HepG2 (cell line): ENCODE results near the gene CNDP1. TPM values are rescaled to one million over a fixed set of nuclear protein-coding genes. Genes with fewer than 3 reads are reported as not detected.

Source experiments
- ATAC-seq: fragments of 200-7000 bp; cut with Tn5 transposase; 3 replicates; pipeline ENCODE4 v1.9.1; 2020; ENCODE audit warnings: mild to moderate bottlenecking, moderate library complexity
- BruUV-seq: library from RNA; stranded (reverse); fragments of 400-500 nt; replicated peaks from 2 replicates; lab custom pipeline; 2021; lab: Mats Ljungman, UMichigan
- CTCF ChIA-PET: fragments of 300-600 bp; formaldehyde crosslinking; extraction: SDS; loops from one replicate; lab custom pipeline; 2021; ENCODE audit warnings: low total read pairs, inconsistent platforms, low intra/inter-chr PET ratio; lab: Yijun Ruan, JAX
- POLR2A ChIA-PET: fragments of 350-600 bp; sonication (Branson Sonifier 250); formaldehyde crosslinking; loops from one replicate; lab custom pipeline; 2020; ENCODE audit warnings: antibody characterized with exemption, inconsistent platforms; lab: Yijun Ruan, JAX
- DNase-seq: peaks from one replicate; pipeline ENCODE4 v3.0.0-alpha.2; 2015; ENCODE audit warnings: low spot score
- FAIRE-seq: peaks from 3 replicates; lab custom pipeline; 2011; peaks lifted over from hg19 to GRCh38; lab: Jason Lieb, UNC
- H2AFZ ChIP-seq: one replicate; pipeline ENCODE4 v1.6.1; 2011; ENCODE audit warnings: low read length, inconsistent platforms
- H3K27ac ChIP-seq: fragments of 300-600 bp; 3 replicates; pipeline ENCODE4 v1.8.0; 2011; ENCODE audit warnings: mixed run types, mild to moderate bottlenecking, mixed read lengths, low read length, inconsistent platforms; ENCODE audit not compliant: insufficient read depth; ENCODE audit errors: extremely low read length
- H3K27me3 ChIP-seq, 2 experiments: fragments of 200-600 bp in 1 of 2; 2 replicates in 1 of 2; 3 replicates in 1 of 2; pipeline versions ENCODE4 v1.6.0 to v1.8.0; 2011; ENCODE audit warnings: low read length in 2 of 2, mild to moderate bottlenecking in 2 of 2, moderate library complexity in 2 of 2, inconsistent platforms in 1 of 2; ENCODE audit not compliant: insufficient read depth in 2 of 2, control insufficient read depth in 1 of 2
- H3K36me3 ChIP-seq, 2 experiments: fragments of 200-600 bp in 1 of 2; replicated peaks in 1 of 2; 2 replicates in 1 of 2; 3 replicates in 1 of 2; pipeline versions ENCODE4 v1.5.1 to v1.8.0; 2011; ENCODE audit warnings: low read length in 2 of 2, inconsistent platforms in 1 of 2; ENCODE audit not compliant: insufficient read depth in 2 of 2, control insufficient read depth in 1 of 2
- H3K4me1 ChIP-seq: 2 replicates; pipeline ENCODE4 v1.5.1; 2012; ENCODE audit warnings: low read length, inconsistent platforms; ENCODE audit not compliant: insufficient read depth
- H3K4me2 ChIP-seq: 2 replicates; pipeline ENCODE4 v1.6.0; 2011; ENCODE audit warnings: low read depth, low read length, inconsistent platforms
- H3K4me3 ChIP-seq, 3 experiments: fragments of 200-600 bp in 1 of 3; sonication (generic), shearing (Covaris generic) in 1 of 3; replicated peaks in 1 of 3; 2 replicates each; pipeline ENCODE4 v1.5.1; 2011 to 2016; ENCODE audit warnings: low read length in 3 of 3, inconsistent platforms in 2 of 3, low read depth in 2 of 3, mild to moderate bottlenecking in 2 of 3, control low read depth in 1 of 3, mixed read lengths in 1 of 3; ENCODE audit not compliant: insufficient read depth in 1 of 3
- H3K79me2 ChIP-seq: one replicate; pipeline ENCODE4 v1.6.1; 2011; ENCODE audit warnings: low read length, inconsistent platforms; ENCODE audit not compliant: insufficient read depth
- H3K9ac ChIP-seq: 2 replicates; pipeline ENCODE4 v1.6.0; 2011; ENCODE audit warnings: mild to moderate bottlenecking, low read depth, low read length, inconsistent platforms; ENCODE audit not compliant: insufficient read depth
- H3K9me3 ChIP-seq: 2 replicates; pipeline ENCODE4 v1.5.1; 2012; ENCODE audit warnings: mild to moderate bottlenecking, low read length
- H4K20me1 ChIP-seq: 2 replicates; pipeline ENCODE4 v1.6.0; 2011; ENCODE audit warnings: inconsistent platforms, mild to moderate bottlenecking, low read length, moderate library complexity; ENCODE audit not compliant: insufficient read depth
- CC2D1A ChIP-seq: sonication (generic); formaldehyde crosslinking; IDR thresholded peaks from 2 replicates; pipeline ENCODE4 v1.8.1; 2023; ENCODE audit warnings: mild to moderate bottlenecking, missing genetic modification reagents
- TAF1 ChIP-seq: sonication (generic); formaldehyde crosslinking; IDR thresholded peaks from 2 replicates; pipeline ENCODE4 v1.4.0; 2020; ENCODE audit warnings: missing genetic modification reagents
- WIZ ChIP-seq: sonication (generic); formaldehyde crosslinking; IDR thresholded peaks from 2 replicates; pipeline ENCODE4 v1.5.1; 2020; ENCODE audit warnings: mild to moderate bottlenecking, missing genetic modification reagents
- ZBTB33 ChIP-seq: sonication (generic); formaldehyde crosslinking; IDR thresholded peaks from 2 replicates; pipeline ENCODE4 v1.4.0; 2020; ENCODE audit warnings: missing genetic modification reagents
- ZNF570 ChIP-seq: sonication (generic); formaldehyde crosslinking; IDR thresholded peaks from 2 replicates; pipeline ENCODE4 v1.4.0; 2020; ENCODE audit warnings: mild to moderate bottlenecking, missing genetic modification reagents, borderline replicate concordance
- ZNF614 ChIP-seq: IDR thresholded peaks from 2 replicates; pipeline ENCODE4 v1.6.1; 2018; ENCODE audit warnings: missing biosample characterization, missing genetic modification reagents, inconsistent platforms, borderline replicate concordance
- WGBS: methylation state at CpG from one replicate; pipeline ENCODE4 v1.1.6; 2017; ENCODE audit warnings: low lambda C conversion rate; 5-methylcytosine and 5-hydroxymethylcytosine counted together
- in situ Hi-C: cut with HindIII; loops from 2 replicates; pipeline ENCODE4 v1.10.0; 2017; ENCODE audit warnings: low pct_unique_long_range_greater_than_20kb; ENCODE audit not compliant: extremely low pct_ligation_motif_present
- intact Hi-C: fragments of 100-400 bp; cut with micrococcal nuclease; formaldehyde crosslinking; loops from one replicate; pipeline ENCODE4 v1.10.0; 2022; ENCODE audit not compliant: unreplicated experiment
- polyA plus RNA-seq, 8 experiments: library from polyadenylated mRNA; depleted of rRNA in 3 of 8; stranded (reverse) in 7 of 8; unstranded in 1 of 8; fragments of >200 nt; fragmentation: Illumina TruSeq in 4 of 8; extraction: Trizol in 4 of 8; gene quantifications; 2 replicates each; pipeline versions ENCODE4 v1.2.1 to v1.2.3, GENCODE V29; 2011 to 2016; ENCODE audit warnings: low read depth in 4 of 8, missing spikeins in 1 of 8, mixed read lengths in 1 of 8; ENCODE audit not compliant: insufficient read depth in 1 of 8
- total RNA-seq, 5 experiments: library from RNA; depleted of rRNA; stranded (reverse); fragments of >200 nt; fragmentation: Illumina TruSeq; extraction: Trizol; gene quantifications; 2 replicates each; pipeline ENCODE4 v1.2.3, GENCODE V29; 2016; ENCODE audit warnings: low read depth in 1 of 5
- TF ChIP-seq, protein P1 (sequence below): sonication (generic); formaldehyde crosslinking; IDR thresholded peaks from 2 replicates; pipeline ENCODE4 v1.5.1; 2020; ENCODE audit warnings: missing genetic modification reagents, mild to moderate bottlenecking, borderline replicate concordance

Gene CNDP1
- total and polyA plus RNA-seq, 2 of the 13 experiments (the other 11 are each of a cell fraction or from before 2014, with no cell fraction given) = 0.01 TPM; not detected in 1

GRCh38 chr18:74517236-74517630 is 17.1 kb upstream of the CNDP1 start:
- FAIRE-seq (no peak), DNase-seq (no peak), ATAC-seq (no peak)
- no peaks in the 10 kb centered on the region for H3K4me1 ChIP-seq
- BruUV-seq = no TSS peak
- H3K79me2 ChIP-seq = no peaks in the 10 kb centered on the region
- H4K20me1 ChIP-seq = no peaks in the 10 kb centered on the region
- WGBS = 93% methylated on average over 15 of the region's 15 CpGs
- no peak overlapping the region for H3K4me3 ChIP-seq
- no peak overlapping the region for H3K9ac ChIP-seq
- no peak overlapping the region for H3K4me2 ChIP-seq
- ChIA-PET CTCF (no interaction called here), POLR2A (no interaction called here)
- in situ Hi-C loops = no loop called here
- no peaks in the 10 kb centered on the region for H3K9me3 ChIP-seq
- peaks cover 26 to 83% of the 10 kb centered on the region in 2 experiments for H3K36me3 ChIP-seq
- no peak overlapping the region for H3K27ac ChIP-seq
- H3K27me3 ChIP-seq = no peaks in the 10 kb centered on the region
- TF ChIP-seq WIZ (no peak), ZNF614 (CRISPR knock-in tag) (no peak), TAF1 (CRISPR knock-in tag) (no peak), CC2D1A (CRISPR knock-in tag) (no peak), ZBTB33 (0 out of 2 replicates have a peak, but pooled peaks have one; percentile 20), ZNF570 (CRISPR knock-in tag) (no peak)
- TF ChIP-seq, protein P1, sequence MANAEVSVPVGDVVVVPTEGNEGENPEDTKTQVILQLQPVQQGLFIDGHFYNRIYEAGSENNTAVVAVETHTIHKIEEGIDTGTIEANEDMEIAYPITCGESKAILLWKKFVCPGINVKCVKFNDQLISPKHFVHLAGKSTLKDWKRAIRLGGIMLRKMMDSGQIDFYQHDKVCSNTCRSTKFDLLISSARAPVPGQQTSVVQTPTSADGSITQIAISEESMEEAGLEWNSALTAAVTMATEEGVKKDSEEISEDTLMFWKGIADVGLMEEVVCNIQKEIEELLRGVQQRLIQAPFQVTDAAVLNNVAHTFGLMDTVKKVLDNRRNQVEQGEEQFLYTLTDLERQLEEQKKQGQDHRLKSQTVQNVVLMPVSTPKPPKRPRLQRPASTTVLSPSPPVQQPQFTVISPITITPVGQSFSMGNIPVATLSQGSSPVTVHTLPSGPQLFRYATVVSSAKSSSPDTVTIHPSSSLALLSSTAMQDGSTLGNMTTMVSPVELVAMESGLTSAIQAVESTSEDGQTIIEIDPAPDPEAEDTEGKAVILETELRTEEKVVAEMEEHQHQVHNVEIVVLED (CRISPR knock-in tag) = no peak
- intact Hi-C loops = no loop called here
- no peak overlapping the region for H2AFZ ChIP-seq
